ENCODE results near the gene CNTN5.

GRCh38 chr11:100066399-100066798 is 1045.7 kb downstream of the CNTN5 start:
- TF ChIP-seq CTCF (optimal IDR thresholded peaks at IDR 0.05 in 1 of 3, IDR thresholded peaks at IDR 0.05 in 1 of 3, conservative IDR thresholded peaks at IDR 0.05 in 1 of 3; ENCODE audit: extremely low read depth in 1 of 3, insufficient read depth in 2 of 3, low read length in 3 of 3) (no peak), EZH2 (IDR thresholded peaks at IDR 0.05; ENCODE audit: low read length) (no peak)
